Skin epidermis (tissue), 12 donors: Measurements from ENCODE around the gene IL13RA1.
"Not testable (repeated sequence)": the region's sequence is repeated elsewhere in the genome, so short reads cannot be mapped to it uniquely, and the experiment has no call there.

Experiments
- H3K27ac ChIP-seq, 21 experiments: fragments of 200-600 bp; sonication (generic) in 11 of 21; one replicate each; pipeline ENCODE4 v1.5.0; 2020; ENCODE audit warnings: mild to moderate bottlenecking in 3 of 21, inconsistent platforms in 2 of 21, moderate library complexity in 2 of 21
- H3K4me3 ChIP-seq, 7 experiments: fragments of 200-600 bp; sonication (generic) in 2 of 7; one replicate each; pipeline ENCODE4 v1.5.0; 2020; ENCODE audit warnings: inconsistent platforms in 2 of 7, mild to moderate bottlenecking in 2 of 7, moderate library complexity in 1 of 7

Gene IL13RA1

DNA sequence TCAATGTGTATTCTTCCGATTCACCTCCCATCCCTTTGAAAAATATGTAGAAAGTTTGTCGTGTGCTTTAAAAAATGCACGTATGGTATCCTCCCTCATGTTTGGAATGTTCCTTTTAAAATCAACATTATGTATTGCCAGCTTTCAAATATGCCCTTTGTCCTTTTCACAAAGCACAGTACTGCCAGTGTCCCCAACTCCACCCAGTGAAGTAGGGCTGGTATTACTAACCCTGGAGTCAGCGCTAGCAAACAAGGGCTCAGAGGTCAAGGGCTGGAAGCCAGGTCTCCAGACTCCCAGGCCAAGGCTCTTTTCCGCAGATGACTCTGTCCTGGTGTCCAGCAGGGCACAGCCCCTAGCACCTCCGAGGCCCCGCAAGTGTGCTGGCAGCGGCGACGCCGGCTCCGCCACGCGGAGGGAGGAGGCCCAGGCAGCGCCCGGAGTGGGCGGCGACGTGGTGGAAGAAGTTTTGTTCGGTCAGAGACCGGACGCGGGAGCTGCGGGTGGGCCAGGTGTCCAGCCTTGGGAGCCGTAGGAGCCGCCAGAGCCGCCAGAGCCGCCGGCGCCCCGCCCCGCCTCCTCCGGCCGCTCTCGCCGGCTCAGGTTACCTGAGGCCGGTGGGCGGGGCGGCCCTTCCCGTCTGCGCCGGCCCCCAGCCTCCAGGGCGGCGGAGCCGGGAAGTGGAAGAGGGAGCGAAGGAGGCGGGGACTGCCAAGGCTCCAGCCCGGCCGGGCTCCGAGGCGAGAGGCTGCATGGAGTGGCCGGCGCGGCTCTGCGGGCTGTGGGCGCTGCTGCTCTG lies at the start of gene IL13RA1:
Gene IL13RA1, plus strand, starts transcription at position 720 of the 799 bp plus-strand sequence. Its CDS starts 33 bp downstream, at position 753.
- H3K27ac ChIP-seq = peak within 1 kb of the TSS; percentile 85 to 99 (median 94)

DNA sequence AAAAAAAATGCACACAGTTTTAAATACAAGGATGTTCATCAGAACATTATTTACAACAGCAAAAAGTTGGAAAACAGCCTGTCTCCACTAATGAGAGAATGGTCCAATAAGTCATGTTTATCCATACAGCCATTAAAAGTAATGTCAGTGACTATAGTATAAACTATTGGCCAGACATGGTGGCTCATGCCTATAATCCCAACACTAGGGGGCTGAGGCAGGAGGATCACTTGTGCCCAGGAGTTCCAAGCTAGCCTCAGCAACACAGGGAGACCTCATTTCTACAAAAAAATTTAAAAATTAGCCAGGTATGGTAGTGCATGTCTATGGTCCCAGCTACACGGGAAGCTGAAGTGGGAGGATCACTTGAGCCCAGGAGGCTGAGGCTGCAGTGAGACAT lies 48.1 kb upstream of the IL13RA1 start:
- Histone ChIP-seq H3K4me3 (no peak overlapping the region), H3K27ac (no peak overlapping the region)

More for the DNA sequence above, at the start of gene IL13RA1:
- peak within 1 kb of the TSS; percentile 50 to 73 (median 64) for H3K4me3 ChIP-seq

DNA sequence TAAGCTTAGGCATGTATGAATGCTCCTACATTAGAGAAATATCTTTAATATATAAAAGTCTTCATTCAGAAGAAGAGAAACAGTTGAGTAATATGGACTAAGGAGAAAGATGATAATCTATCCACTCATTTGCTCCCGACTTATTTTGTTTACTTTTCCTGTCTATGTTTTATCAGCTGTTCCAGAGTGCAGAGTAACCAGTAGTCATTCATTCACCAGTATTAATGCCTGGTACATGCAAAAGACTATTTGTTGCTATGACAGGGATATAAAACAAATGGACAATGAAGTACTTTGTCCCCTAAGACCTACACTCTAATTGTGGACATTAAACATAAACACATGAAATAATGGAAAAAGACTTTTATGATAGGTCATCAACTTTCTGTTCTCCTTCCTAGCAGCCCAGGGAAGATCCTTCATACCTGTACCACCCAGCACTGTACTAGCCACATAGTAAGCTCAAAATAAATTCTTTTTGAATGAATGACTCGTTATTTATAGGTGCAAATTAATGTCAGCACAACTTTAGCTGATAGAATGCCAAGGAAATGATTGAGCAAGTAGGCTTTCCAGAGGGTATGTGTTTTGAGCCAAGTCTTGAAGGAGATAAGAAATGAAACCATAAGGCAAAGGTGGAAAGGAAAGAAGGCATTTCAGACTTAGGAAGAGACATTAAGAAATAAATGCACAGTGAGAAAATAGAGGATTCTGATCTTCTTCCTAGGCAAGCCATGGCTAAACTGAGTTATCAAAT lies 45.0 kb upstream of the IL13RA1 start:
- no peak overlapping the region for H3K27ac ChIP-seq
- H3K4me3 ChIP-seq = no peak overlapping the region

DNA sequence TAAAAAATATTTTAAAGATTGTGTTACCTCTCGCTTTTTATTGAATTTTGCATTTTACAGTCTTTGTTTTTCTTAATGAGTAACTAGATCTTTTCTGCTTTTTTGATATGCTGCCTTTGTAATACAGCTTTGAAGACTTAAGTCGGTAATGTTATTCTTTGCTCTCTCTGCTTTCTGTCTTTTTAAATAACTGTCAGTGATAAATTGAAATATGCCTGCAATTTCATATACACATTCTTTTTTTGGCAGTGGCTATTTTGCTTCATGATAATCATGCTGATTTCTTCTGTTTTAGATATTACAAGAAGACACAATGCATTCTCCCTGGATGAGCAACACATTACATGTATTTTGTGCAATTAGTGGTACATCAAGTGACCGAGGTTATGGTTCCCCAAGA lies 42.0 kb upstream of the IL13RA1 start:
- Histone ChIP-seq H3K4me3 (no peak overlapping the region), H3K27ac (no peak overlapping the region)

DNA sequence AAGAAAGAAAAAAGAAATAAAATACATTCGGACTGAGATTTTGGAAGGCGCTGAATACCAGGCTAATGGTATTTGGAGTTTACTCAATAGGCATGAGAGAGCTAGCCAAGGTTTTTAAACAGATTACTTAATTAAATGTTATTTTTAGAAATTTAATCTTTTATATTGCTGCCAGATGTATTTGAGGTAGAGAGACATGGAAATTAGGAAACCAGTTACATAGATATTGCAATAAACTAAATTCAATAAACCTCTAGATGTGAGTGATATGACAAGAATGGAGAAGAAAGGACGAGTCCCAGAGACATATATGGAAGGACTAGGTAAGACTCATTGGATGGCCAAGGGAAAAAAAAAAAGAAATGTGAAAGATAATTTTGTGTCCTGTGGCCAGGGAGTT lies 38.5 kb upstream of the IL13RA1 start:
- no peak overlapping the region for H3K4me3 ChIP-seq

DNA sequence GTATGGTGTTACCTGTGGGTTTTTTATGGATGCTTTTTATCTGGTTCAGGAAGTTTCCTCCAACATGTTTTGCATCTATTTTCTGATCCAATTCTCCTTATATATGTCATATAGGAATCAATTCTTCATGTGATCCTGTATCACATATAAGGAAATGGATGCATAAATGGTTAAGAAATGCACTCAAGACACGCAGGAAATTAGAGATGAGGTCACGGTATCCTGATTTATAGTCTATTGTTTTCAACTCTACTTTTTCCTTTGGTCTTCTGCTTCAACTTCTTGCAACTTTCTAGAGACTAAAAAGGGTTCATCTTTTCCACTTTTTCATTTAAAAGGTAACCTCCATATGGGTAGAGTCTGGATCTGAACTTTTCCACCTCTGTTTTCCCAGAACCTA lies 33.6 kb upstream of the IL13RA1 start:
- no peak overlapping the region for H3K4me3 ChIP-seq
- H3K27ac ChIP-seq = no peak overlapping the region

More for the DNA sequence above, 38.5 kb upstream of the IL13RA1 start:
- no peak overlapping the region for H3K27ac ChIP-seq

DNA sequence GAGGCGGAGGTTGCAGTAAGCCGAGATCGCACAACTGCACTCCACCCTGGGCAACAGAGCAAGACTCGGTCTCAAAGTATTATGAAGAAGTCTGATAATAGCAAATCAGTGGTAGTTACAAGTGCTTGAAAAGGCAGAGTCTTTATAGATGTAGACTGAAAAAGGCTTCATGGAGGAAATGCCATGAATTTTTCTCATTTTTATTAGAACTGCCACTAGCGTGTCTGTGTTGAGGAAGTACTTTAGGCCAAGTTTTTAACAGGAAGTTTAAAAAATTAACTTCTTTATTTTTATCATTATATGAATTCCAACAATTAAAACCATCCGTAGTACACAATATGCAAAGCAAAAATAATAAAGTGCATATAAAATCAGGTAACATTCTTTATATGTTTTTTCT lies 32.8 kb upstream of the IL13RA1 start:
- H3K27ac ChIP-seq = no peak overlapping the region
- H3K4me3 ChIP-seq = no peak overlapping the region

DNA sequence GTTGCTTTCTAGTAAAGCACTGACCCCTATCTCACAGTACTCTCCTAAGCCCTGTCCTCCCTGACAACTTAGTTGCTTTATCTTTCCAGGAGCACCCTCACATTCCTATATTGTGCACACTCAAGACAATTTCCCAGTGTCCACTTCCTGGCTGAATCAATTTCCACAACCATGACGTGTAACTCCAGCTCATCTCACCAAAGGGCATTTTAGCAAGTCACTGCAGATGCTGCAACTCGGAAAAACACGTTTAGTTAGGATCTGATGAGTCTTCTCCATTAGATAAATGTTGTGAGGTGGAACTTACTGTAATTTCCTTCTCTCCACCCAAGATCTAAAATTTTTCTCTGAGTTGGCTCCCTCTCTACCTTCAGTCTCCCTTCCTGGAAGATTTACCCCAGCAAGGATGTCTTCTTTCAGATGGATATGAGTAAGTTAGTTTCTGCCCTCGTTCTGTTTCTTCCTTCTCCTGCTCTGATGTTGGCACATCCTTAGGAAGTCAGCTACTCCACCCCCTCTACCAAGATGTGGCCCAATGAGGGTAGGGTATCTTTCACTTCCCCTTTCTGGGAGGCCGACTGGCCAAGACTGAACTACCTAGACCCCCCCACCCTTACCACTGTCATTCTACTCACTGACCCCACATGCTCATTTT lies 28.8 kb upstream of the IL13RA1 start:
- peak overlapping the region in 1 of 21 experiments; percentile 22 for H3K27ac ChIP-seq

DNA sequence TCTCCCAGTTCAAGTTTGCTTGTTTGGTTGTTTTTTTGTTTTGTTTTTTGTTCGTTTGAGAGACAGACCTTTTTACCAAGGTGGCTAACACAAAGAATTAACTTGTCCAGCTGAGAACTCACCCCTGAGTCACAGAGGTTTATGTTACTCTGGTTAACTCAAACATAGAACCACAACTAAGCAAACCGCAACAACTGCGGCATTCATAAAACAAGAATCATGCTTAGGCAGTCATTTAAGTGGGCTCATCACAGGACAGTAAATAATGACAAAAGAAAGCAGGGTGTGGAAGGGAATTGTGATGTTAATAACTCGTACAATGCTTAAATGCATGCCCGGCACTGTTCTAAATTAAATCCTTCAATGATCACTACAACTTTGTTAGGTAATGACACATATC lies 24.7 kb upstream of the IL13RA1 start:
- H3K4me3 ChIP-seq = no peak overlapping the region
- H3K27ac ChIP-seq = no peak overlapping the region

More for the DNA sequence above, 28.8 kb upstream of the IL13RA1 start:
- no peak overlapping the region for H3K4me3 ChIP-seq

DNA sequence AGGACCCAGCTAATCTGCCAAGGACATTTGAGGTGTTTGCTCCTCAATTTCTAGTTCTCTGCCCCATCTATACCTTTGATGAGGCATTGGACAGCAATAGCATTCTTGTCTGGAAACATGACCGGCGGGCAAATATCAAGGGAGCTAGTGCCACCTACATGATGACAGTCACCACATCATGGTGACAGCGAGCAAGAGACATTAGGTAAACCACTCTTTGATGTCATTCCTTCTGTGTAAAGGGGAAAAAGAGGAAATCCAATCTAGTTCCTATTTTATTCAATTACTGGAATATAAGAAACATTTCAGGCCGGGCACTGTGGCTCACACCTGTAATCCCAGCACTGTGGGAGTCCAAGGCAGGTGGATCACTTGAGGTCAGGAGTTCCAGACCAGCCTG lies 20.7 kb upstream of the IL13RA1 start:
- Histone ChIP-seq H3K27ac (no peak overlapping the region), H3K4me3 (no peak overlapping the region)

DNA sequence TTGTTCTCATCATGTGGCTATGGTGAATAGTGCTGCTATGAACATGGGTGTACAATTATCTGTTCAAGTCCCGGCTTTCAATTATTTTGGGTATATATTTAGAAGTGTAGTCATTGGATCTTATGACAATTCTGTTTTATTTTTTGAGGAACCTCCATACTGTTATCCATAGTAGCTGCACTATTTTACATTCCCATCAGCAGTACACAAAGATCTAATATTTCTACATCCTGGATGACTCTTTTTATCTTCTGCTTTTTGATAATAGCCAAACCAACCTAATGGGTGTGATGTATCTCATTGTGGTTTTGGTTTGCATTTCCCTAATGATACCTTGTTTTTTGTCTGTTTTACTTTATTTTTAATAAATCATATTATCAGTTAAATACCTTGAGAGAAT lies 12.9 kb upstream of the IL13RA1 start:
- H3K27ac ChIP-seq = no peak overlapping the region
- no peak overlapping the region for H3K4me3 ChIP-seq

DNA sequence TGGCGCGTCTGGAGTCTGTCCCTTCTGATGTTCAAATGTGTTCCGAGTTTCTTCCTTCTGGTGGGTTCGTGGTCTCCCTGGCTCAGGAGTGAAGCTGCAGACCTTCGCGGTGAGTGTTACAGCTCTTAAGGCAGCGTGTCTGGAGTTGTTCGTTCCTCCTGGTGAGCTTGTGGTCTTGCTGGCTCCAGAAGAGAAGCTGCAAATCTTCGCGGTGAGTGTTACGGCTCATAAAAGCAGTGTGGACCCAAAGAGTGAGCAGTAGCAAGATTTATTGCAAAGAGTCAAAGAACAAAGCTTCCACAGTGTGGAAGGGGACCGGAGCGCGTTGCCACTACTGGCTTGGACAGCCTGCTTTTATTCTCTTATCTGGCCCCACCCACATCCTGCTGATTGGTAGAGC lies 11.5 kb upstream of the IL13RA1 start:
- H3K4me3 ChIP-seq, H3K27ac ChIP-seq: not testable (repeated sequence)

DNA sequence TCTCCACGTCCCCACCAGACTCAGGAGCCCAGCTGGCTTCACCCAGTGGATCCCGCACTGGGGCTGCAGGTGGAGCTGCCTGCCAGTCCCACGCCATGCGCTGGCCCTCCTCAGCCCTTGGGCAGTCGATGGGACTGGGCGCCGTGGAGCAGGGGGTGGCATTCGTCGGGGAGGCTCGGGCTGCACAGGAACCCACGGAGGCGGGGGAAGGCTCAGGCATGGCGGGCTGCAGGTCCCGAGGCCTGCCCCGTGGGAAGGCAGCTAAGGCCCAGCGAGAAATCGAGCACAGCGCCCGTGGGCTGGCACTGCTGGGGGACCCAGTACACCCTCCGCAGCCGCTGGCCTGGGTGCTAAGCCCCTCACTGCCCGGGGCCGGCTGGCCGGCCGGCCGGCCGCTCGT lies 10.6 kb upstream of the IL13RA1 start:
- peak overlapping the region in 2 of 21 experiments; percentile 36 to 42 for H3K27ac ChIP-seq
- H3K4me3 ChIP-seq = not testable (repeated sequence)

DNA sequence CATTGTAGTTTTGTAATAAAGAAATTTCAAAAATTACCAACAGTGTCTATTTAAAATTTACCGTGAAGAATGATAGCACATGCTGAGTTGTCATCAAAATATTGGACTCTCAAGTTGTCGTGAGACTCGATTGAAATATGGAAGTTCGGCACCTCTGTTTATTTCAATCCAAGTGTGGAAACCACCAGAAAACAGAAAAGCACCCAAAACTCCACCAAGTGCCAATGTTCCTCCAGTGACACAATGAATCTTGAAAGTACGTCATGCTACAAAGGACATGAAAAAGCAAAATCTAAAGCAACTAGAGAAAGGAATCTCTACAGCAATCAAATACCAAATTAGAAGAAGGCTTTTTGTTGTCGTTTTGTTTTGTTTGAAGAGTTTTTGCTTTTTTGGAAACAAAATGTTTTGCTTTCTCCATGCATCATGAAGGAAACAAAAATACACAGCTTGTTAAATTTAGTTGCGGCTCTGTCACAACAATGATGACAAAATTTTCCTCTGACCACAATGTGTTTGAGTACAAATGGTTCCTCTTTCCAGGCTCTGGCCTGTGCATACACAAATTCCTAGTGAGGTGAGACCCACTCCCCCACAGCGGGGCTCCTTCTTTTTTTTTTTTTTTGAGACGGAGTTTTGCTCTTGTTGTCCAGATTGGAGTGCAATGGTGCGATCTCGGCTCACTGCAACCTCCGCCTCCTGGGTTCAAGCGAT lies 9.6 kb upstream of the IL13RA1 start:
- peak overlapping the region in 6 of 21 experiments; percentile 14 to 76 (median 42) for H3K27ac ChIP-seq
- no peak overlapping the region for H3K4me3 ChIP-seq

DNA sequence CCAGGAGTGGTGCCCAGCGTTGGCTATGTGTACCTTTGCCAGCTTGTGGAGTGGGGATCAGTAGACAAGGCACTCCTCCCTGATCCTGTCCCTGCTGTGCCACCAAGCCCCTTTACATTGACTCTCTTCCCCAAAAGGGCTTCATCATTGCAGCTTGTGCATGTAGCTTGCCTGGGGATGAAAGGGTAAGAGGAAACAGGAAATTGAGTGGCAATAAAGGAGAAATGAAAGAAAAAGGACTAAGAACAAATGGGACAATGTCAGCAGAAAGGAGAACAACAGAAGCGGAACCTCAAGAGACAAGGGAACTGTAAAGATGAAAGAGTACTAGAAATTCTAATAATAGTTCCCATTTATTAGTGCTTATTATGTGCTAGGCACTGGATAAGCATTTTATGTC lies 8.7 kb upstream of the IL13RA1 start:
- Histone ChIP-seq H3K27ac (peak overlapping the region in 6 of 21 experiments; percentile 31 to 76 (median 54)), H3K4me3 (no peak overlapping the region)

DNA sequence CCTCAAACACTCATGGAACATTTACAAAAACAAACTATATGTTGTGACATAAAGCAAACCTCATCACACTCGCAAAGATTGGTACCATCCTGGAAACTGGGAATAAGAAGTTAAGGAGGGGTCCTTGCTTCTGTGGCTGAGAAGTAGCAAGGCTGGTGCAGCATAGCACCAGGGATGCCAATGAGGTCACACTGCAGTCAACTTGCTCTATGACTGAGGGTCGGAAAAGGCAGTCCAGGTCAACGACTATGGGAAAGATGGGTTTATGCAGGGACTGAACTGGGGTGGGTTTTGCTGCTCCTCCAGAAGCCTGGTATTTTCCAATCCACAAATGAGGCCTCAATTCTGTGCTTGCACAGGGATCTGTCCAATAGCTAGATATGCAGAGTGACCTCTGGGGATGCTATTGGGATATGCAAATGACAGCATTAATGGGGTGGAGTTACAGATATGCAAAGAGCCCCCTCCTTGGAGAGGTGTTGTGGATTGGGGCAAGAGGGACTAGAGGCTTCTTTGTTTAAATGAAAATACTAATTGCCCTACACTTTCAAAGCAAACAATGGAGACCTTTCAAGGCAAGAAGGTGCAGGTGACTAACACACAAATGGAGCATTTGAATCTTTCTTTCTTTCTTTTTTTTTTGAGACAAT lies 7.2 kb upstream of the IL13RA1 start:
- no peak overlapping the region for H3K27ac ChIP-seq
- no peak overlapping the region for H3K4me3 ChIP-seq

DNA sequence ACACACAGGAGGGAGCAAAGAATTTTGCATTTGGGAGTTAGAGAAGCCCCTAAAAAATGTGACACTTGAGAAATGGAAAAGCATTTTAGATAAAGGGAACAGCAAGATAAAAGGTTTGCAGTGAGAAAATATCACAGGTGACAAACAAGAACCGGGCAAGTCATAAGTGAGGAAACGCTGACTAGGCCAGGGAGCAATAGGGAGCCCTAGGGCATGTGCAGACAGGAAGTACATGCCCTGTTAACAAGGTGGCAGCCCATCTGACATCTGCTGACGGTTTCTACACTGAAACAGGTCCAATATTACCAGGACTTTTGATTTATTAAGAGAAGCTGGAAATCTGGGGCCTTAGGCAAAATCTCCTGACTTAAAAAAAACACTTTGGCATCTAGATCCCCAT lies 4.0 kb upstream of the IL13RA1 start:
- Histone ChIP-seq H3K4me3 (no peak overlapping the region), H3K27ac (no peak overlapping the region)

DNA sequence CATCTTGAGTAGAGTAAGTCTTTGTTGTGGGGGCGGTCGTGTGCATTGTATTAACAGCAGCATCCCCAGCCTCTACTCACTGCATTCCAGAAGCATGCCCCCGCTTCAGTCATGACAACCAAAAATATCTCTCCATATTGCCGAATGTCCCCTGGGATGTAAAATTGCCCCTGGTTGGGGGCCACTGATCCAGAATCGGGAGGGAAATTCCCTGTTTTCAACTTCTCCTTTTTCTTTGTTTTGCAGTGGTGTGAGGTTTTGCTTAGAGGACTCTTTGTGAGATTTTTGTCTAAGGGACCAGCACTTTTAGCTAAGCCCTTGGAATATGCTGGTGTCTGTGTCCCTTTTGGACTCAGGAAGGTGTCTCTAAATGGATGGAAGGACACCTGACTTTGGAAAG lies 3.0 kb upstream of the IL13RA1 start:
- H3K4me3 ChIP-seq = no peak overlapping the region
- no peak overlapping the region for H3K27ac ChIP-seq

DNA sequence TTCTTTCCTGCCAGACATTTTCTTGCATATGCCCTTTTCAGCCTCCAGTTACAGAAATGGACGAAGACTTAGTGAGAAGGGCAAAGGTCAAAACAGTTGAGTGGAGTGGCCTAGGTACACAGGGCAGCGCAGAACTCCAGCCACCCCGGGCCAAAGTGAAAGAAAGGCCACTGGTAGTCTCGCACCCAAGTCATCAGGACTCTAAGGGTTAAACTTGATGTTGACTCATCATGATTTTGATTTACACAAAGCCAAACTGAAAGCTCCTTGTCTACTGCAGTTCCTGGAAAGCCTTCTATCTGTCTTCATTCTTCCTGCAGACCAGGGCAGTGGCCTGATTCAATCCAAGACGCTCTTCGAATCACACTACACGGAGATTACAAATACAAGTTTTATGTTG lies 2.6 kb upstream of the IL13RA1 start:
- Histone ChIP-seq H3K4me3 (no peak overlapping the region), H3K27ac (no peak overlapping the region)
